Adipose tissue (tissue), 3 donors: ENCODE data around the gene RAB25. TPM values are rescaled to one million over a fixed set of nuclear protein-coding genes. Genes with fewer than 3 reads are reported as not detected.

ENCODE experiments used
- H3K27ac ChIP-seq: one replicate; pipeline ENCODE4 v1.5.1; 2013; ENCODE audit warnings: low read depth, low read length
- WGBS, 3 donors: extraction: QIAGEN DNeasy Blood & Tissue Kit; methylation state at CpG; one replicate each; pipeline ENCODE4 v1.1.7; 2013; 5-methylcytosine and 5-hydroxymethylcytosine counted together
- polyA plus RNA-seq, 3 donors: library from polyadenylated mRNA; stranded (reverse); fragments of 200-250 nt; gene quantifications; one replicate each; pipeline ENCODE4 v1.2.3, GENCODE V29; 2013
- donor health status: healthy with polysubstance abuse.
- donor health status: Bipolar disorder and iron deficiency.
- donor health status: healthy.

The RAB25 gene
- polyA plus RNA-seq, 3 donors = 0.56 to 58.7 (median 11.8) TPM

DNA sequence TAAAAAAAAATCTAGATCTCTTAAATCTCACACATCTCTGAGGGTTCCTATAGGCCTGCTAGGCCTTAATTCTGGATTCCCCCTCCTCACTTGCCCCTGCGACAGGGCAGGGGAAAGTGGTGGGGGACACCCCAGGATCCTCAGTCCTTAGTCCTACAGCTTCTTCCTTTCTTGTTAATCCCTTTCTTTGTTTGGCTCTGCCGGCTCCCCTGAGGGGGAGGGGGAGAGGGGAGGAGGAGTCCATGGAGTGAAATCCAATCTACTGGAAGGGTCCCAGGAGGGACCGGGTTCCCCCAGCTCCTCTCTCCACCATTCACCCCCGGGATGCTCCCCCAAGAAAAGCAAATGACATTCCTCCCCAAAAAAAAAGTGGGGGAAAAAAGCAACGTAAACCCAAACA is 12.8 kb downstream of the RAB25 start:
- no peak overlapping the region for H3K27ac ChIP-seq
- 61 to 78% (median 63%) methylated on average over 4 to 5 of the region's 5 CpGs for WGBS, 3 donors

- WGBS, 3 donors = 58 to 64% (median 64%) methylated on average over 8 of the region's 8 CpGs
- H3K27ac ChIP-seq = no peak overlapping the region
These were observed 13.7 kb downstream of the RAB25 start for GRCh38 chr1:156074661-156075060.

- no peak overlapping the region for H3K27ac ChIP-seq
- 38 to 55% (median 39%) methylated on average over 3 of the region's 3 CpGs for WGBS, 3 donors
These were observed 14.2 kb downstream of the RAB25 start for GRCh38 chr1:156075162-156075561.

DNA sequence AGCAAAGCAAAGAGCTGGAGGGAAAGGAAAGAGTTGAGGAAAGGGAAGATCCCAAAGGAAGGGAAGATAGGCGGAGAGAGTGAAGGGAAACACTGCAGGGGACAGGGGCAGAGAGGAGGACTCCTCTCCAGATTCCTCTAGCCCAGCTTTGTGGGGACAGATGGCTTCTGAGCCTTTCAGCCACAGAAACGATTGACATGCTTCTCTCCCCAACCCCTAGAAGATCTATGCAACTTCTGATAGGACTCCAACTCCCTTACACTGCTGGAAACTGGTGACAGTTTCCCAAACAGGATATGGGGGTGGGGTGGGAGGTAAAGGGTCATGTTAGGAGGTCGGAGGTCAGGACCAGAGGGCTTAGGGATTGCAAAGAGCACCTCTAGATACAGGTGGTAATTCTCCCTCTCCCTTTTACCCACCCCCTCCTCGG is 14.8 kb downstream of the RAB25 start:
- H3K27ac ChIP-seq = no peak overlapping the region
- 47 to 64% (median 61%) methylated on average over 4 of the region's 4 CpGs for WGBS, 3 donors

DNA sequence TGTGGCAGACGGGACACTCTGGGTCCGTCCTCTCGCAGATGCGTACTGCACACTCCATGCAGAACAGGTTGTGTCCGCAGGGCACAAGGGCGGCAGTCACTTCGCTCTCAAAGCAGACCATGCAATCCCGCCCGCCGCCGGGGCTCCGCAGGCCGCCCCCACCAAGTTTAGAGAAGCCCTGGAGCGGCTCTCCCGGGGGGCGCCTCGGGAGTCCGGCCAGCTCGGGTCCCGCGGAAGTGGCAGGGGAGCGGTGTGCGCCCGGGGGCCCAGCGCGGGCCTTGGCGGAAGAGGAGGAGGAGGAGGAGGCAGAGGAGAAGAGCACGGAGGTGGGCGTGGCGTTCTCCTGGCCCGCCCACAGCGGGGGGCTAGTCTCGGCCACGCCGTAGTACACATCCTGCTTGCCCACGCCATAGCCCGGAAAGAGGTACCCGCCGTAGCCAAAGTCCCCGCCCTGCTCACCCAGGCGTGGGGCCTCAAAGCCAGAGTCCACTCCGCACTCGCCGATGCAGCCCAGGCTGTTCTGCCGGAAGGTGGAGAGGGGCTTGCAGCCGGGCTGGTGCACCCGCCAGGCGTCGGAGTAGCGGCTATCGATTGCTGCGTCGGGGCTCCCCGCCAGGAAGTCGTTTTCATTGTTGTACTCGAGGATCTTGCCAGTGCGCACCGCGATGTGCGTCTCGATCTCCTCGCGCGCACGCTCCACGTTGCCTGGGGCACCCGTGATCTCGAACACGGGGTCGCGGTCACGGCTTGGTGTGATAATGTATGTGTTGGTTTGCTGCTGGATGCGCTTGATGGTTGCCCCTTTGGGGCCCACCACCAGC is 15.9 kb downstream of the RAB25 start:
- 45 to 47% (median 45%) methylated on average over 63 to 73 of the region's 73 CpGs for WGBS, 3 donors

GRCh38 chr1:156077430-156077760 is 16.4 kb downstream of the RAB25 start:
- WGBS, 3 donors = 87 to 94% (median 93%) methylated on average over 19 of the region's 19 CpGs
- H3K27ac ChIP-seq = no peak overlapping the region

More for the DNA sequence above, 15.9 kb downstream of the RAB25 start:
- H3K27ac ChIP-seq = no peak overlapping the region

- WGBS, 3 donors = 82 to 96% (median 89%) methylated on average over 5 of the region's 5 CpGs
- no peak overlapping the region for H3K27ac ChIP-seq
These were observed 17.8 kb downstream of the RAB25 start for GRCh38 chr1:156078728-156079127.

- WGBS, 3 donors = 82 to 92% (median 87%) methylated on average over 5 of the region's 5 CpGs
- no peak overlapping the region for H3K27ac ChIP-seq
These were observed 18.8 kb downstream of the RAB25 start for GRCh38 chr1:156079762-156080161.

DNA sequence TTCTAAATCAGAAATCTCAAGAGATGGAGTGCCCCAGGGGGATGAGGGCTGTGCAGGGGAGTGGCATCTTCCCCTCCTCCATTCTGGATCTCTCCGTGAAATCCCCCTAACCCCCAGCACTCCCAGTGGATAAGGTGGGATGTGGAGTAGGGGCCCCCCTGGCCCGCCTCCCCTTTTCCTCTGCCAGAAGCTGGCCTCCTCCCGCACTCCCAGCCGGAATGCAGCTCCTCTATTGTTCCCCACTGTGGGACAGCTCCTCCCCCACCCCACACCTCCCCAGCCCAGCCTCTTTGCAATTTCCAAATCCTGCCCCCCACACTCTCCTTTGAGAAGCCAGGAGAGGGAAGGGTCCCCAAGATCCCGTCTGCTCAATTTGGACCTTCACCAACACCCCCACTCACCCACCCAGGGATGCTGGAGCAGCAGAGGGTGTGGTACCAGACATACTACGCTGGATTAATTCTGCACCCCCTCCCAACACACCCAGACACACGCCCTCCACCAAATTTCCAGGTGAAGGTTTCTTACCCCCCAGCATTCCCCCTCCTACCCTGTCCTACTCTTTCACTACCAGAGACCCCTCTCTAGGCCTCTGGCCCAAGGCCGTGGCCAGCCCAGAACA is 19.4 kb downstream of the RAB25 start:
- WGBS, 3 donors = 65 to 76% (median 67%) methylated on average over 8 of the region's 8 CpGs

DNA sequence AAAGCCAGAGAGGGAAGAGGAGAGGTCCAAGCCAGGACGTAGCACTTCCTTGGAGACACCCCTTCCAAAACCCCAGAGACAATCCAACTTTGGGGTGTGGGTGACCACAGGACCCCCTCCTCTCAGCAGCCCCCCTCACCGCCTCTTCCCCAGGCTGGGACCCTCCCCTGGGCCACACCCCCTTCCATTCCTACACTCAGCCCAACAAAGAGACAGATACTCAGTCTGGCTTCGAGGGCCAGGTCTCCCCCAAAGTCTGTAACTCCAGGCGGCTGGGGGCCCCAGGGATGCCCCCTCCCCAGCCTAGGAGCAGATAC is 19.9 kb downstream of the RAB25 start:
- WGBS, 3 donors = 55 to 59% (median 55%) methylated on average over 4 of the region's 4 CpGs
- no peak overlapping the region for H3K27ac ChIP-seq

More for the DNA sequence above, 19.4 kb downstream of the RAB25 start:
- H3K27ac ChIP-seq = no peak overlapping the region

DNA sequence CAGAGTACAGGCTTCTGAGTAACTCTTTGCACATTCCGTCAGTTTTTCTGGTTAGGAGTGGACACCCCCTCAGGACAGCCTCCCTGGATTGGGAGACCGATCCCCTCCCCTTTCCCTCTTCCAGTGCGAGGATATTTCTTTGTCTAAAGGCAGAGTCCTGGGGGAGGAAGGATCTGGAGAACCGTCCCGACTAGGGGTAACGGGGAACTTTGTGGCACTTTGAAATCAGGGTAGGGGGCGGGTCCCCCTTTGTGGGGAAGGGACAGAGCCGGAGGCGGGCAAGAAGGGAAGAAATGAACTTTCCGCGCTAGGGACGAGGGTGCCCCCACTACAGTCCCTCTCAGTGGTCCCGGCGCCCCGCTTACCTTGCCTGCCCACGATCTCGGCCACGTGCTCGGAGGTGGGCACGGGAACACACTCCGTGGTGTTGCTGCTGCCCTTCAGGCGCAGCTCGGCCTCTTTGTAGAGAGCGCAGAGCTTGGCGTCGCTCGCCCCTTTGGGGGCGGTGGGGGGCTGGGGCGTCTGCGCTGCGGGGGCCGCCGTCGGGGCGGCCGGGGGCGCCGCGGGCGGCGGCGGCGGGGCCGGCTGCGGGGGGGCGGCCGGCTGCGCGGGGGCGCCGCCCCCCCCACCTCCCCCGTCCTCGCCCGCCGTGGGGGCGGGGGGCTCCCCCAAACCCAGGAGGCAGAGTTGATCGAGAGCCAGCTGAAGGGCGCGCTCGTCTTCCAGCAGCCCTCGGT is 20.4 kb downstream of the RAB25 start:
- no peak overlapping the region for H3K27ac ChIP-seq

DNA sequence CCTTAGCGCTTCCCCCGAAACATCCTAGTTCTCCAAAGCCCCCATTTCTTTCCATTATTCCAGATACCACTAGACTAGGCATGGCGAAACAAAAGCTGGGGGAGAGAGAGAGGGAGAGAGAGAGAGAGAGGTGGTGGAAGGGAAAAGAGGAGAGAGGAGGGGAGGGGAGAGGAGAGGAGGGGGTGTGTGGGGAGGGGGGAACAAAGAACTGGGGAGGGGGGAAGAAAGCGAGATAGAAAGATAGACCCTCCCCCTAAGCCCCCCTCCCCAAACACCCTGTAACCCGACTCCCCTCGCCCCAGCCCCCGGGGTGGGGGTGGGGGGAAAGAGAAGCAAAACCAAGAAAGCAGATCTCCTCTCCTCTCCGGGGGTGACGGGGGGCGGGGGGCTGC is 21.0 kb downstream of the RAB25 start:
- WGBS, 3 donors = 0 to 1% (median 0%) methylated on average over 3 to 10 of the region's 10 CpGs
- H3K27ac ChIP-seq = no peak overlapping the region

More for the DNA sequence above, 20.4 kb downstream of the RAB25 start:
- WGBS, 3 donors = 3 to 17% (median 6%) methylated on average over 25 to 59 of the region's 61 CpGs

DNA sequence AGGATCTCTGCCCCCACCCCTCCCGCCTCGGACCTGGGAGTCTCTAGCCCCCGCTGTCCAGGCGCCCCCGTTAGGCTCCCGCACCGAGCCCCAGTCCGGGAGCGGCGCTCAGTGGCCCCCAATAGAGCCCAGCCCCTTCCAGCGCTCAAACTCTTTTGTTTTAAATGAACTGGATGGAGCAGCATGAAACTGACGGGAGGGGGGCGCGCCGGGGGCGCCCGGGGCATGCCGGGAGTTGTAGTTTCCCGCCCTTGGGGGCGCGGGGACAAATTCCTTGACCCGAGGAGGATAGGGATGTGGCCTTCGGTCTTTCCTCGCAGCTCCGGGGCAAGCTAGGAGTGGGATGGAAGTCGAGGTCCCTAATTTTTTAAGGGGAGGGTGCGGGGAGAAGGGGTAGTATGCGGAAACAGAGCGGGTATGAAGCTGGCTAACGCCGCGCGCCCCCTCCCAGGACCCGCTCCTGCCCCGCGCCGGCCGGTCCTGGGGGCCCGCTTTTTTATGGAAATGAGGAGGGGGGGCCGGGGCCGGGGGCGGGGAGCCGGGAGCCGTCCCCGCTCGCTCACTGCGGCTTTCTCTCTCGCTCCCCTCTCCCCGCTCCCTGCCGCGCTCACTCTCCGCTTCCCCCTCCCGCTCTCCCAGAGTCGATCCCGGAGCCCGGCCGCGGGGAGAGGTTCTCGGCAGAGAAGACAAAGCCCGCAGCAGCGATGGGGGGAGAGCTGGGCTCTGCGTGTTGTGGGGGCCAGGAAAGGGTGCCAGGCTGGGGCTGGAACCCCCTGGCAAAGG is 21.5 kb downstream of the RAB25 start, which contains the start of gene MEX3A:
MEX3A (minus strand) TSS at position 157 of the 783 bp plus-strand sequence. CDS start 467 bp downstream, outside the sequence.
- no peak within 1 kb of the TSS for H3K27ac ChIP-seq
- WGBS, 3 donors = 0 to 1% (median 1%) methylated on average over 41 to 62 of the region's 62 CpGs

GRCh38 chr1:156083800-156084790 is 23.1 kb downstream of the RAB25 start:
- 58 to 70% (median 67%) methylated on average over 7 of the region's 7 CpGs for WGBS, 3 donors
- H3K27ac ChIP-seq = no peak overlapping the region

- H3K27ac ChIP-seq = no peak overlapping the region
- WGBS, 3 donors = 8 to 56% (median 49%) methylated on average over 1 of the region's 1 CpG
These were observed 25.3 kb downstream of the RAB25 start for GRCh38 chr1:156086256-156086662.

DNA sequence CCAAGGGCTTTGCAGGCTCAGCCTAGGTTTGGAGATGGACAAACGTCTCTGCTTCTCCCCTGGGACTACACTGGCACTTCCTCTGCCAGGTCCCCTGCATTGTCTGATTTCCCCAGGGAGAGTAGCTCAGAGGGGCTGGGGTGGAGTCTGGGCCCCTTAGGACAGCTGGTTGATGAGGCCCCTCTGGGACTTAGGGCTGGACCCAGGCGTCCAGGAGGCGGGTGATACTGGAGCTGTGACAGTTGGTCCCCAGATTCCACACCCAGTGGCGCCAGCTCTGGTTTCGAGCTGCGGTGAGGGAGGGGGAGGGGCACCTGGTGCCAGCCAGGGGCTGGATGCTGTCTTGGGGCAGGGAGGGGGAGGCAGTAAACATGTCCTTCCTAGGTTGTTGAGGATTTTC is 28.7 kb downstream of the RAB25 start:
- WGBS, 3 donors = 57 to 64% (median 63%) methylated on average over 6 of the region's 6 CpGs
- H3K27ac ChIP-seq = no peak overlapping the region

- WGBS, 3 donors = 28 to 40% (median 28%) methylated on average over 5 of the region's 5 CpGs
- H3K27ac ChIP-seq = no peak overlapping the region
These were observed 29.3 kb downstream of the RAB25 start for GRCh38 chr1:156090138-156090839.
